ENCODE data around the gene TAL1. TPM values are rescaled to one million over a fixed set of nuclear protein-coding genes. Genes with fewer than 3 reads are reported as not detected.
"Not testable (repeated sequence)": the region's sequence is repeated elsewhere in the genome, so short reads cannot be mapped to it uniquely, and the experiment has no call there.

Gene TAL1
- total and polyA plus RNA-seq, 7 donors = 0.73 to 2.1 (median 1.5) TPM

DNA sequence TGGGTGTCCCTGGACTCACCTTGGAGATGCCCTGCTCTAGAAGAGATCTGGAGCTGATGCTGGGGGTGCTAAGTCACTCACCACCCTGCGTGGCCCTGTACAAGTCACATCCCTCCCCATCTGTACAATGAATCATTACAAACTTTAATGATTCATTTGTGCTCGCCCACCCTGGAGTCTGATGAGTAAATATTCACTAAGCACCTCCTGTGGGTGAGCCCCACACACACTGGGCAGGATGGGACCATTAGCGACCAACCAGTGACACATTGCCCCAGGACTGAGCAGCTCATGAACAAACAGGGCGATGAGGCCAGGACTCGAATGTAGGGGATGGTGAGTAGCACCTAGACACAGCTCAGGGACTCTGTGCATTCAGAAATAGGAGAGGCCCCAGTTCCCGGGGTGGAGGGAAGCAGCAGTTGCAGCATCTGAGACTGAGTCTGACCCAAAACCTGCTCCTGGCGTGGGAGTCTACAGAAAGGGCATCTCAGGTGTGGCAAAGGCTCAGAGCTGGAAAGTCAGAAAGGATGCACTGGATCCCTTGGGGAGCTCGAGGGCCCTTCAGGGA, 24.1 kb downstream of the TAL1 start:
- Histone ChIP-seq H3K4me1 (no peaks in the 10 kb centered on the region), H3K27ac (no peak overlapping the region), H3K9me3 (peaks cover 3% of the 10 kb centered on the region), H3K36me3 (ENCODE audit: insufficient read depth in 1 of 2, low read depth in 1 of 2) (no peaks in the 10 kb centered on the region), H3K27me3 (ENCODE audit: insufficient read depth in 3 of 3, low read length in 2 of 3) (peaks cover 0 to 25% (median 6%) of the 10 kb centered on the region in 3 donors), H3K4me3 (no peak overlapping the region)
- intact Hi-C loops (cut with DNase I) = no loop called here
- DNase-seq = no peak
- ATAC-seq = no peak
- TF ChIP-seq, protein P1, sequence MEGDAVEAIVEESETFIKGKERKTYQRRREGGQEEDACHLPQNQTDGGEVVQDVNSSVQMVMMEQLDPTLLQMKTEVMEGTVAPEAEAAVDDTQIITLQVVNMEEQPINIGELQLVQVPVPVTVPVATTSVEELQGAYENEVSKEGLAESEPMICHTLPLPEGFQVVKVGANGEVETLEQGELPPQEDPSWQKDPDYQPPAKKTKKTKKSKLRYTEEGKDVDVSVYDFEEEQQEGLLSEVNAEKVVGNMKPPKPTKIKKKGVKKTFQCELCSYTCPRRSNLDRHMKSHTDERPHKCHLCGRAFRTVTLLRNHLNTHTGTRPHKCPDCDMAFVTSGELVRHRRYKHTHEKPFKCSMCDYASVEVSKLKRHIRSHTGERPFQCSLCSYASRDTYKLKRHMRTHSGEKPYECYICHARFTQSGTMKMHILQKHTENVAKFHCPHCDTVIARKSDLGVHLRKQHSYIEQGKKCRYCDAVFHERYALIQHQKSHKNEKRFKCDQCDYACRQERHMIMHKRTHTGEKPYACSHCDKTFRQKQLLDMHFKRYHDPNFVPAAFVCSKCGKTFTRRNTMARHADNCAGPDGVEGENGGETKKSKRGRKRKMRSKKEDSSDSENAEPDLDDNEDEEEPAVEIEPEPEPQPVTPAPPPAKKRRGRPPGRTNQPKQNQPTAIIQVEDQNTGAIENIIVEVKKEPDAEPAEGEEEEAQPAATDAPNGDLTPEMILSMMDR (IDR thresholded peaks at IDR 0.05) = no peak
- 62 to 64% (median 64%) methylated on average over 8 of the region's 8 CpGs for WGBS, 3 donors

DNA sequence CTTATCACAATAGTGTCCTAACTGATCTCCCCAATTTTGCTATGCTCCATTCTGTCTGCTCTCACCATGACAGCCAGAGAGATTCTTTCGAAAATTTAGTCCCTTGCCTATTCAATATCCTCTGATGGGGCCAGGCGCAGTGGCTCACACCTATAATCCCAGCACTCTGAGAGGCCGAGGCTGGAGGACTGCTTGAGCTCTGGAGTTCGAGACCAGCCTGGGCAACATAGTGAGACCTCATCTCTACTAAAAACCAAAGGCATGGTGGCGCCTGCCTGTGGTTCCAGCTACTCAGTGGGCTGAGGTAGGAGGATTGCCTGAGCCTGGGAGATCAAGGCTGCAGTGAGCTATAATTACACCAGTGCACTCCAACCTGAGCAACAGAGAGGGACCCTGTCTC, 26.1 kb downstream of the TAL1 start:
- intact Hi-C loops (cut with DNase I) = no loop called here
- DNase-seq = no peak
- 89 to 94% (median 91%) methylated on average over 5 of the region's 5 CpGs for whole genome bisulfite sequencing, 3 donors
- Histone ChIP-seq H3K27ac (no peak overlapping the region), H3K4me3 (no peak overlapping the region), H3K27me3 (ENCODE audit: insufficient read depth in 3 of 3, low read length in 2 of 3) (peaks cover 0 to 27% (median 6%) of the 10 kb centered on the region in 3 donors), H3K36me3 (ENCODE audit: insufficient read depth in 1 of 2, low read depth in 1 of 2) (no peaks in the 10 kb centered on the region), H3K4me1 (peaks cover 4% of the 10 kb centered on the region), H3K9me3 (peaks cover 5% of the 10 kb centered on the region)
- TF ChIP-seq, protein P1 (IDR thresholded peaks at IDR 0.05) = no peak
- ATAC-seq = no peak

DNA sequence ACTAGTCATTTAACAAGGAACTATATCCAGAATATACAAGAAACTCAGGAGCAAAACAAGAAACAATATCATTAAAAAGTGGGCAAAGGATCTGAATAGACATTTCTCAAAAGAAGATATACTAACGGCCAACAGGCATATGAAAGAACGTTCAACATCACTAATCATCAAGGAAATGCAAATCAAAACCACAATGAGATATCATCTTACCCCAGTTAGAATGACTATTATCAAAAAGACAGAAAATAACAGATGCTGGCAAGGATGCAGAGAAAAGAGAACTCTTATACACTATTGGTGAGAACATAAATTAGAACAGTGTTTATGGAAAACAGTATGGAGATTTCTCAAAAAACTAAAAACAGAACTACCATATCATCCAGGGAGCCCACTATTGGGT, 28.5 kb downstream of the TAL1 start:
- H3K36me3 ChIP-seq (ENCODE audit: insufficient read depth in 1 of 2, low read depth in 1 of 2); DNase-seq; ATAC-seq; H3K4me3 ChIP-seq; intact Hi-C loops (cut with DNase I); H3K4me1 ChIP-seq; H3K9me3 ChIP-seq; H3K27ac ChIP-seq: not testable (repeated sequence)
- WGBS, 3 donors = 26 to 55% (median 51%) methylated on average over 2 of the region's 2 CpGs
- peaks cover 0 to 27% (median 4%) of the 10 kb centered on the region in 3 donors for H3K27me3 ChIP-seq (ENCODE audit: insufficient read depth in 3 of 3, low read length in 2 of 3)

DNA sequence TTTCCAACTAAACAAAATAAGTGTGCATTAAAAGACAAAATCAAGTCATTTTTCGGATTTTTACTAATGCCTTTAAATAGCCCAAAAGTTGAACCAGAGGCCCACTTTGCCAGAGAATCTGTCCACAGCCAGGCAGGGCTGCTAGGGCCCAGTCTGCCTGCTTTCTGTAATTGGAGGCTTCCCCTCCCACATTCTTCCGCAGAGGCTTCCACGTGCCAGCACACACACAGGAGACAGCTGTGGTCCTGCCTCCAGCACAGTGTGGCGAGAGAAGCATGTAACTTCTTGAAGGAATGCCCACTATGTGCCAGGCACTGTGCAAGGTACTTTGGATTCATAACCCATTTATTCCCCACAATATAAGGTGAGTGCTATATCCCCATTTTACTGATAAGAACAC, 30.8 kb downstream of the TAL1 start:
- WGBS, 3 donors = 13 to 16% (median 13%) methylated on average over 4 of the region's 4 CpGs
- Histone ChIP-seq H3K4me1 (peaks cover 5% of the 10 kb centered on the region), H3K27me3 (ENCODE audit: insufficient read depth in 3 of 3, low read length in 2 of 3) (peaks cover 0 to 23% (median 3%) of the 10 kb centered on the region in 3 donors), H3K4me3 (no peak overlapping the region), H3K9me3 (peaks cover 5% of the 10 kb centered on the region), H3K27ac (no peak overlapping the region), H3K36me3 (ENCODE audit: insufficient read depth in 1 of 2, low read depth in 1 of 2) (no peaks in the 10 kb centered on the region)
- TF ChIP-seq, protein P1 (IDR thresholded peaks at IDR 0.05) = no peak
- intact Hi-C loops (cut with DNase I) = no loop called here
- DNase-seq (no peak), ATAC-seq (peak in 2 of 4 donors; percentile 50 to 88)

DNA sequence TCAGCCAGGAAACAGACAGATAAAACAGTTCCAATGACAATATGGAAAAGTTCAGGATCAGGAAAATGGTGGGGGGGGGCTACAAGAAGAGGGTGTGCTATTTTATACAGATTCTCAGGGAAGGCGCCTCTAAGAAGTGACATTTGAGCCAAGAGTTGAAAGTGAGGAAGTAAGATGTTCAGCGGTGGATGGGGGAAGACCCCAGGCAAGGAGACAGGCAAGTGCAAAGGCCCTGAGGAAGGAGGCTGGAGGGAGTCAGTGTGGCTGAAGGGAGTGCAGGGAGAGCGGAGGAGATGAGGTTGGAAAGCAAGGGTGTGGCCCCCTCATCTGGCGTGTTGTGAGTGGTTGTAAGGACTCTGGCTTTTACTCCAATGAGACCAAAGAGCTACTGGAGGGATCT, 33.8 kb downstream of the TAL1 start:
- peaks cover 5% of the 10 kb centered on the region for H3K9me3 ChIP-seq
- peaks cover 5% of the 10 kb centered on the region for H3K4me1 ChIP-seq
- DNase-seq (no peak), ATAC-seq (no peak)
- no peaks in the 10 kb centered on the region for H3K36me3 ChIP-seq (ENCODE audit: insufficient read depth in 1 of 2, low read depth in 1 of 2)
- intact Hi-C loops (cut with DNase I) = no loop called here
- no peak overlapping the region for H3K4me3 ChIP-seq
- TF ChIP-seq, protein P1 (IDR thresholded peaks at IDR 0.05) = no peak
- peaks cover 0 to 15% (median 0%) of the 10 kb centered on the region in 3 donors for H3K27me3 ChIP-seq (ENCODE audit: insufficient read depth in 3 of 3, low read length in 2 of 3)
- 85 to 90% (median 88%) methylated on average over 4 of the region's 4 CpGs for WGBS, 3 donors
- no peak overlapping the region for H3K27ac ChIP-seq

Data from psoas muscle (tissue), 8 donors.